Jurkat, Clone E6-1 (cell line): ENCODE measurements around the gene PSORS1C2.
A peak's percentile ranks its signal among the peaks of the same experiment; 100 is the strongest.

ENCODE experiments used
- DNase-seq: peaks from one replicate; pipeline ENCODE4 v3.0.0-alpha.2; 2011; ENCODE audit warnings: low read depth, low spot score
- H3K4me3 ChIP-seq: 2 replicates; pipeline ENCODE4 v1.5.1; 2011; ENCODE audit warnings: mild to moderate bottlenecking, low read length, control low read depth, moderate library complexity

The PSORS1C2 gene

DNA sequence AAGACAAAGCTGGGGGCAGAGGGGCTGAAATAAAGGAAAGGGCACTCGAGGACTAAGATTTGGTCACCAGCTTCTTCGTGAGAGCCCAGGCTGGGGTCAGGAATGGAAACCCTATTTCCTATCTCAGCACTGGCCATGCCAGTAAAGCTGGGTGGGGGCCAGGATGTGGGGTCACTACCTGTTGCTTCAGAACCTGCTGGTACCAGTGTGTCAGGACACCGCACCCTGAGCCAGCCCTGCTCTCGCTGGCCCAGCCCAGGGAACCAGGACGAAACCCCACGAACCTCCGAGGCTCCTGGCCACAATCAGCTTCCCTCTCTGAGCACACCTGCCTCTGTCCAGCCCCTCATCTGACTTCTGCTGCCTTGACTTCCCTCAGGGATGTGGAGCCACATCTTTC lies 20.7 kb downstream of the PSORS1C2 start:
- DNase-seq, result no peak
- H3K4me3 ChIP-seq, result no peak overlapping the region

DNA sequence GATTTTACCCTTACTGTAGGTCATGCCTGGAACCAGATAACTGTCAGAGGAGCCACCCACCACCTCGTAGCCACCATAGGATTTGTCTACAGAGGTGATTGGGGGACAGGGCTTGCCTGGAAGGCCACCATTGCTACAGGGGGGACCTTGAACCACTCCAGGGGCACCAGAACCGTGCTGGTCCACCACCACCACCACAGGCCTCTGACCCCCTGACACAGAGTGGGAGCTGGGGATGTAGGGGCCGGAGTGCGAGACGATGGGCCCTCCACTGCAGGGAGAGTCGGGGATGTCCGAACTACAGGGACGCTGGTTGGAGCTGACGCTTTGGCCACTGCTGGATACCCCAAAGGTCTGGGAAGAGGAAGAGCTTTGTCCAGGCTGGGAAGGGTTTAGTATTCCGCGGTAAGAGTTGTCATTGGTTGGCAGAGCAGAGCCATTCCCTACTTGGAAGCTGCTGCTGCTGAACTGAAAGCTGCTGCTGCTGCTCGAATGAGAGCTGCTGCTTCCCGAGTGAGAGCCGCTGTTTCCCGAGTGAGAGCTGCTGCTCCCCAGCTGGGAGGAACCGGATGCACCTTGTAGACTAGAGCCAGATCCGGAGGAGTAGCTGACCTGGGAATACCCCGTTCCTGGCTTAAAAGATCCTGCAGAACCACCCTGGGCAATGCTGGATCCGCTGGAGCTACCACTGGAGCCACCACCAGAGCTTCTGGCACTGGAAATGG lies 22.0 kb downstream of the PSORS1C2 start:
- no peak overlapping the region for H3K4me3 ChIP-seq
- no peak for DNase-seq

DNA sequence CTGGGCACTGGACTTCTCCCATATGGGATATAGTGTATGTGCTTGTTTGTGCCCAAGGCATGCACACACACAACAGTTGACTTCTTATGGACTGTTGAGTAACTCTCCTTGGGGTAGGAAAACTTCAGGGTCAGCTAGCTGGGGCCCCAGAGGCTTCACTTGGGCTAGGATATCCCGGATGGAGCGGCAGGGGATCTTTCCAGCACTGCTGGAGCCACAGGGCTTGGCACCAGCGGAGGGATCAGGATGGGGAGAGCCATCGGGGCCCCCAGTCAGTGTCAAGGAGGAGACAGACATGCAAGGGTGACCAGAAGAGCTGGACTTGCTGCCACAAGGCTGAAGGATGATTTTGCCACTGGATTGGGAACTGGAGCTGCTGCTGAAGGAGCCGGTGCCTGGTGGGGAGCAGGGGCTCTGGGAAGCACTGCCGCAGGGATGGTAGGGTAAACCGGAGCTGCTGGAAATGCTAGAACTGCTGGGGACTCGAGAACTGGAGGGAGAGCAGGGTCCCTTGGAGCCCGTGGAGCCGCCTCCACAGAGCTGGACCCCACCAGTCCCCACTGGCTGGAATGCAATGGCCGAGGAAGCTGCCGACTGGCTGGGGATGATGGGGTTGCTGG lies 22.8 kb downstream of the PSORS1C2 start:
- DNase-seq, result no peak
- no peak overlapping the region for H3K4me3 ChIP-seq

DNA sequence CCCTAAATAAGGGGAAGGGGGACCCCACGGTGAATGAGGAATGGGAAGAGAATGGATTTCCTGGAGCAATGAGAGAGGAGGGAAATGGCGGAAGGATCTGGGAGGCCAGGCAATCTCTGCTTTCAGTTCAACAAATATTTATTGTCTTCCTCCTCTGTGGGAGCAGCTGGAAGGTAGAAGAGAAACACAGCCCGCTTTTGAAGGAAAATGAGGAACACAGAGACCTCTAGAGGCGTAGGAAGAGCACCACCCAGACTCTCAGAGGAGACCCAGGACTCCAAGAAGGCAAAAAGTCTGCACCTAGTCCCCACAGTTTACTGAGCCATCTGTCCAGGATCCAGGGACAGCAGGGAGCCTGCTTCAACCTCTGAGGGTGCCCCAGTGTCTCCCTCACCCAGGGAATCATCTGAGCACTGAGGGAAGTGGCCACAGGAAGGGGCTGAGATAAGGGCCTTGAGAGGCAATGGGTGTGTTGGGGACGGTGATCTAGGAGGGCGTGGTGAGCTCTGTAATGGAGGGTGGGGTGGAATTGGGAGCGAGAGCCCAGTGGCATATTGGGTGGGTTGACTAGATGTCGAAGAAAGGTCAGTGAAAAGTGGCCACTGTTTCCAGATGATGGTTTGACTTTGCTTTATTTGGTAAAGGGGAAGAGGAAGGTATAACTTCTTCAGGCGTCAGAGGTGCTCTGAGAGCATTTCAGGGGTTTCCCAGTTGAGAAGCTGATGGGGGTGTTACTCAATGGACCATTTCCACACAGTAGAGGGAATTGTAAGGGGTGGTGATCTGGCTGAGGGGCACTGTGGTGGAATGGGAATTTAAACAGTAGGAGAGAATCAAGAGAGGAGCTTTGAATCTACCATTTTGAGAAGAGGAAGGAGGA lies 23.7 kb downstream of the PSORS1C2 start:
- H3K4me3 ChIP-seq, result no peak overlapping the region
- DNase-seq, result no peak

DNA sequence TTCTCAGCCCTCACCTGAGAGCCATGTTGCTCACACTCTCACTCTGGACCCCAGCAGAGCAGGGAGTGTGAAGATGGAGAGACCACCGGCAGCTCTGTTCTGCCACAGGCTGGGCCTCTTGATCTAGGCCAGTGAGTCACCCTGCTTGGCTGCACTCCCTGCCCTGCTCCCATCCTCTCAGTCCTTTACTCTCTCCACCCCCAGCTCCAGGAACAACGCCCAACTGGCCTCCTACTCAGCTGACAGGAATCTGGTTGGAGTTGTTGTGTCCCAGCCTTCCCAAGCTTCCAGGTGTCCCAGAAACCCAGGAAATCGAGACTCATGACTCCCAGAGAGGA lies 24.4 kb downstream of the PSORS1C2 start, which contains the start of gene PSORS1C1:
TSS of gene PSORS1C1 (plus strand) at position 260 of the 338 bp plus-strand sequence. CDS start 14,833 bp downstream, outside the sequence.
- H3K4me3 ChIP-seq, result no peak within 1 kb of the TSS
- DNase-seq, result no peak

DNA sequence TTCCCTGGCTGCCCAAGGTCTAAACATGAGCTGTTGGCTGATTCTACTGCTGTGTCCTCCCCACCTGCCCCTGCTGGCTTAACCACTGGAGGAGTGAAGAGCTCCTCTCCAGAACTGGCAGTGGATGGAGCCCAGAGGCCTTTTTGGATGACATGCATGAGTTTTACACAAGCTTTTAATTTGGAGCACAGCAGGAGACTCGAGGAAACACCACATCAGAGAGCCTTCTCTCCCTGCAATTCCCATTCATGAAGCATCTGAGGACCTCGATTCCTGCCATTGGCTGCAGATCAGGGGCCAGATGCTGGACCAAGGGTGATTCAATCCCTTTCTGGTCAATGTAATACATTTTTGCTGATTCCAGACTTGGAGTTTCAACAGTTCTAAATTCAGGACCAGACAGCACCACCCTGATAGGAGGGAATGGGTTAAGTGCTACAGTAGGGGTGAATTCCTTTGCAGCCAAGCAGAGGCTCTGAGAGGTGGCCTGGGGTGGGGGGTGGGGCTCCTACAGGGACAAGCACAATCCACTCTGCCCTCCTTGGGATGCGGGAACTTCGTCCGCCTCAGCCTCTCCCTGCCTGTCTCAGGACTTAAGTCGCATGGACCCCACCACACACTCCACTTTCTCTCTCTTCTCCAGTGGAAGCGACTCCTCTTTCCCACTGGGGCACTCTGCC lies 24.9 kb downstream of the PSORS1C2 start:
- DNase-seq, result no peak
- no peak overlapping the region for H3K4me3 ChIP-seq

DNA sequence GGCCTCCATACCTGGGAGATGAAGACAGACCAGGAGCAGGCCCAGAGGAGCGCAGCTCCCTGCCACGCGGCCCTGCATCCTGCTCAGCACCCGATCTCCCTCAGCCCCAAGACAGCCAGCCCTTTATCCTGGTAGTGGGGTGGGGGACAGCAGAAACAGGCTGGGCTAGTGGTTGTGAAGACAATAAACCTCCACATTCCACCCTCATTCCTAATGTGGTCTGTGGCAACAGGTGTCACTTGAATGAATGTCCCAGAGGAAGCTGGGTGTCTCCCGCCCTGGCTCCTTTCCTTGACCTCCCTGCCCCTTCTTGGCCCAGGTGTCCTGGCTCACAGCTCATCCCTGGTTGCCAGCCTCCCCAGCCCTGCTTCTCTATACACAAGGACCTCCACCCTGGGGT lies 26.4 kb downstream of the PSORS1C2 start, which contains the start of gene C6orf15:
TSS of gene C6orf15 (minus strand) at position 98 of the 400 bp plus-strand sequence. CDS start at position 78, 20 bp downstream.
- no peak for DNase-seq

DNA sequence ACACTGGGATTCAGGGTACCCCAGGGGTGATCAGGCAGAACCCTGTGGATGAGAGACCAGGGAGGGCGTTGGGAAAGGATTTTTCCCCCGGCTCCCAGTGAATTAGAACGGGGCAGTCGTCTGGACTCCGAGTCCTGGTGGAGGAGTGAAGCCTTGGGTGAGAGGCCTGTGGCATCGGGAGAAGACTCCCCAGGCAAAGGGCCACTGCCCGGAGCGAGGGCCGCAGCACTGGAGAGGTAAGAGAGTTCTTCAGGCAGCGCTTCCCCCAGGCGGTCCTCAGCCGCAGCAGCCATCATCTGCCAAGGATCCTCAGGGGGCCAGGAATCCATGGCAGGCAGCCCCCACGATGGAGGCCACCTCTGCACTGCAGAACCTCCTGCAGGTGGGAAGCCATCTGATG lies 27.2 kb downstream of the PSORS1C2 start:
- DNase-seq, result no peak

More for the DNA sequence above, 26.4 kb downstream of the PSORS1C2 start, which contains the start of gene C6orf15:
- no peak within 1 kb of the TSS for H3K4me3 ChIP-seq

DNA sequence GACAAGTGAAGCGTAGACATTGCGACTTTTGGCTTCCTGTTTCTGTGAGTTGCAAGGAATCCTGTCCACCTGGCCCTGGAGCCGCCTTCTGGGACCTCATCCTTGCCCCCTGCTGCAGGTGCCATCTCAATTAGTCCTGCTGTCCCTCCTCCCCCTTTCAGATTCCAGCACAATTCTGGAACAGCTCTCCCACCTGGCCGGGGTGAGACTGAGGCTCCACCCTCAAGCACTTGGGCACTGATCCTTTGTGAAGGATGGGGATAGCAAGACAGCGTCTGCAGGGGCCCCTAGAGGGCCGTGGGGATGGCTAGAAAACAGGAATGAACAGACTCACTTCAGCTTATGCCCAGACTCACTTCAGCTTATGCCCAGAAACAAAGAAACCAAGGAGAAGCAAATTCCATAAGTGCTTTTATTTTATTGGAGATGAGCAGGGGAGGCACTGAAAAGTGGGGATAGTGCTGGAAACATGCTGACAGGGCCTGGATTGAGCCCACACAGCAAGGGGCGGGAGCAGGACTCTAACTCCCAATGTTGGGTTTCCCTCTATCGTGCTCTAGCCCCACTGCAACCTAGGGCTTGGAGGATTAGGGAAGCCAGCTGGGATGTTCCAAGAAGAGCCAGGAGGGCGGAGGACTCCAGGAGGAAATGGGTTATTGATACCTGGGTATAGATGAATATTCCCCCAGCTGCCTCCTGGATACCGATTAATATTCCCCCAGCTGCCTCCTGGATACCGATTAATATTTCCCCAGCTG lies 27.9 kb downstream of the PSORS1C2 start:
- H3K4me3 ChIP-seq, result no peak overlapping the region
- DNase-seq, result no peak

More for the DNA sequence above, 27.2 kb downstream of the PSORS1C2 start:
- H3K4me3 ChIP-seq, result no peak overlapping the region

DNA sequence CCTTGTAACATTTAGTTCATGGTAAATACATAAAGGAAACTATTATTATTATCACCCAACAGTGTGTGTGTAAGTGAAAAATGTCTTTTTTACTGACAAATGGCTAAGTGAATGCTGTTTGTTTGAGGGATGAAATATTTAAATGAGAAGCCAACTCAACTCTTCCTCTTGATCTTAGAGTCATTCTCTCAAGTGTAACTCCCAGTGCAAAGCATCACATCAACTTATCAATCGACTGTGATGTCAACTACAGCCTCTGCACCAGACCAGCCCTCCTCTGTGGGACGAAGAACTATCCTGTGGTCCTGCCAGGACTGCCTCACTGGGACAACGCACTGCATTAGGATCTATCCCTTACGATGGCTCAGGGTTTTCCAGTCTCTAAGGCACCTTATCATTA lies 31.8 kb downstream of the PSORS1C2 start:
- H3K4me3 ChIP-seq, result no peak overlapping the region
- no peak for DNase-seq

DNA sequence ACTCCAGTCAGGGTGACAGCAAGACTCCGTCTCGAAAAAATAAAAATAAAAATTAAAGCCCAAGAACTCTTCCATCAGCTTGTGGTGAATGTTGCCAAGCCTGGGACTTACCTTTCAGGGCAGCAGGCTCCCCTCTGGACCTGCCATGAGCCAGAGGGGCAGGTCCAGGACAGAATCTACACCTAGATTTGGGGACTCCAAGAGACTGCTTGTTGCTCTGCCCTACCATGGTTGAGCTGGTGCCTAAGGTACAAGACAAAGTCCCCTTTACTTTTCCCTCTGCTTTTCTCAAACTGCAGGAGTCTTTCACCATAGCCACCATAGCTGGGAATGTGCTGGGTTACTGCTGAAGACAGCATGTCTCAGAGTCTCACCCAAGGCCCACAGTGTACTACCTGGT lies 35.7 kb downstream of the PSORS1C2 start:
- no peak overlapping the region for H3K4me3 ChIP-seq
- no peak for DNase-seq

DNA sequence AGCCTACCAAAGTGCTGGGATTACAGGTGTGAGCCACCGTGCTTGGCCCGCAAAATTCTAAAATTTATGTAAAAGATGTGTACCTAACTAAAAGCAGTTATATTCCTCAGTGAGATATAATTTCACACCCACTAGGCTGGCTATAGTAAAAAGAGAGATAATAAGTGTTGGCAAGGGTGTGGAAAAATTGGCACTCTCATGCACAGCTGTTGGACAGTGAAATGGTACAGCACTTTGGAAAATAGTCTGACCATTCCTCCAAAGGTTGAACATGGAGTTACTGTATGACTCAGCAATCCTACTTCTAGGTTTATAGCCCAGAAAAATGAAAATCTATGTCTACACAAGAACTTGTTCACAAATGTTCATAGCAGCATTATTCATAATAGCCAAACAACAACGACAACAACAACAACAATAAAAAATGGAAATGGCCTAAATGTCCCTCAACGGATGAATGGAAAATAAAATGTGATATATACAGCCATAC lies 40.4 kb downstream of the PSORS1C2 start:
- no peak for DNase-seq
- no peak overlapping the region for H3K4me3 ChIP-seq

DNA sequence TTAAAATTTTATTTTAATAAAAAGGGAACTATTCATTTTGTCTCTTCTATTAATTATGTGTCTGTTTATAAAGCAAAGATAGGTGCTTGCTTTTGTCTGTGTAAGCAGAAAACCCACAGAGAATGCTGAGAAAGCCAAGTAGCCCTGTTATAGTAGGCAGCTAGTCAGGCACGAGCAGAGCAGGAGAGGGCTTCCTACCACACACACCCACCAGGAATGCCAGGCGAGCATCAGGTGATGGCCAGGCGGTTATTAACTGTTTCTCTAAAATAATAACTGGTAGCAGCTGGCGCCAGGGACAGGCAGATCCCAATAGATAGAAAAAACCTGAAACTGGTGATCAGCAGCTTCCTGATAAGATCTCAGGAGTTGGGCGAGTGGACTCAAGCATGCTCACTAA lies 42.2 kb downstream of the PSORS1C2 start:
- DNase-seq, result no peak
- no peak overlapping the region for H3K4me3 ChIP-seq

DNA sequence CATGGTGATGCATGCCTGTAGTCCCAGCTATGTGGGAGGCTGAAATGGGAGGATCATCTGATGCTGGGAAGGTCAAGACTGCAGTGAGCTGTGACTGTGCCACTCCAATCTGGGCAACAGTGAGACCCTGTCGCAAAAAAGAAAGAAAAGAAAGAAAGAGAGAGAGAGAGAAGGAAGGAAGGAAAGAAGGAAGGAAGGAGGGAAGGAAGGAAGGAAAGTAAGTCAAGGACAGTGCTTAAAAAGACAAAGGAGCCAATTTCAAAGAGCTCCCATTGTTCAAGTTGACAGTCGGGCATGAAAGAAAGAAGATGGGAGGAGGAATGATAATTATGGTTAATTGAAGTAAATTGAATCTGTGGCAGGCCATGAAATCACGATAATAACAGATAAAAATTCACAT lies 42.7 kb downstream of the PSORS1C2 start:
- no peak for DNase-seq
- no peak overlapping the region for H3K4me3 ChIP-seq

DNA sequence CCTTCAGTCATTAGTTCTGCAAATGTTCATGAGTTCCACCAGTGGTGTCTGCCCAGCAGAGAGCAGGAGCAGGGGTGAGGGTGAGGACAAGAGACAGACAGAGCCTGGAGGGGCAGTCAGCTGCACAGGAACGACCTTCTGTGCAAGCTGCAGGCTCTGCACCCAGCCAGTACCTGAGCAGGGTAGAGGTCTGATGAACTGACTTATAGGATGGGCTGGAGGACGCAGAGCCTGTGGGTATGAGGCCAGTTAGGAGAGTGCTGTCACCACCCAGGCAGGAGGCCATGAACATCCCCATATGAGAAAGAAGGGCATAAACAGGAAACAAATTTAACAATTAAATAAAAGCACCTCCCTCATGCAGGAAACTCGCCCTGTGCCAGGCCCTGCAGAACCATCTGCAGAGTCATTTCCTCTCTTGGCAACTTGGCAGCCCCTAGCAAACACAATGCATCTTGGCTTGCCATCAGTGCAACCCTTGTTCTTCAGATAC lies 44.4 kb downstream of the PSORS1C2 start:
- peak; percentile 68 for DNase-seq
- no peak overlapping the region for H3K4me3 ChIP-seq

DNA sequence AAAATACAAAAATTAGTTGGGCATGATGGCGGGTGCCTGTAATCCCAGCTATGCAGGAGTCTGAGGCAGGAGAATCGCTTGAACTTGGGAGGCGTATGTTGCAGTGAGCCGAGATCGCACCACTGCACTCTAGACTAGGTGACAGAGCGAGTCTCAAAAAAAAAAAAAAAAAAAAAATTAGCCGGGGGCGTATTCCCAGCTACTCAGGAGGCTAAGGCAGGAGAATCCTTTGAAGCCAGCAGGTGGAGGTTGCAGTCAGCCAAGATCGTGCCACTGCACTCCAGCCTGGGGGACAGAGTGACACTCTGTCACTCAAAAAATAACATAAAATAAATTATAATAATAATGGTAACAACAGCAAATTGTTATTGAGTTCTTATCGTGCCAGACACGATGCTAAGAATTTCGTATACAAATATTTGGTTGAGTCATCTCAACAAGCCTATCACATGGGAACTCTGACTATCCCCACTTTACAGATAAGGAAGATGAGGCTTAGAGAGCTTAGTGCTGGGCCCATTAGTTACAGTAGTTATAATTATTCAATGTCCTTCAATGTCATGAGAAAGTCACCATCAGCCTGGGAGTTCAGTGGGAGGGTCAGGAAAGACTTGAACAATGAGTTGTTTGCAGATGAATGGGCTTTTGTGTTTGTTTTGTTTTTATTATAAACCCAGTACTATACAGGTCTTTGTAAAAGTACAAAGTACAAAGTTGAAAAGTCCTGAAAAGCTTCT lies 45.9 kb downstream of the PSORS1C2 start:
- no peak for DNase-seq
- H3K4me3 ChIP-seq, result no peak overlapping the region

DNA sequence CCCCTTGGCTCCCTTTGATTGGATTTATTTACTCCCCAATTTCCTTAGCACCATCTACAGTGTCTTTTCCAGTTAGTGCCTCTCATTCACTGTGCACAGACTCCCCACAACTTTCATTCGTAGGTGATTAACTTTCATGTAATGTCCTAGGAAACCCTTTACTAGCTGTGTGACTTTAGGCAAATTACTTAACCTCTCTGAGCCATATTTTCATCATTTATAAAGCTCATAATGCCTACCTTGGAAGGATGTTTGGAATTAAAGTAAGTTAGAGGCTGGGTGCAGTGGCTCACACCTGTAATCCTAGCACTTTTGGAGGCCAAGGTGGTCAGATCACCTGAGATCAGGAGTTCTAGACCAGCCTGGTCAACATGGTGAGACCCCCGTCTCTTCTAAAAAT lies 46.6 kb downstream of the PSORS1C2 start:
- no peak for DNase-seq

DNA sequence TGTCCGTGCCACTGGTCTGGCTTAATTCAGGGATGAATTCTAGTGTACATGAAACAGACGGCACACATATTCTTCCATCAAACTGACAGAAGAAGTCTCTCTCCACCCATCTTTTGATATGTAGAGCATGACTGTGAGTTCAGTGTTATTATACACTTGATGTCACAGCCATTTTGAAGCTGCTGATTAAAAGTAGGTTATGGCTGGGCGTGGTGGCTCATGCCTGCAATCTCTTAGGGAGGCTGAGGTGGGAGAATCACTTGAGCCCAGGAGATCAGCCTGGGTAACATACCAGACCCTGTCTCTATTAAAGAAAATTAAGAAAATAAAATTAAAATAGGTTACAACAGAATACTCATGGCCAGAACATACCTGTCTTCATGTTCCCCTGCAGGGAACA lies 47.2 kb downstream of the PSORS1C2 start:
- H3K4me3 ChIP-seq, result no peak overlapping the region
- no peak for DNase-seq

More for the DNA sequence above, 46.6 kb downstream of the PSORS1C2 start:
- H3K4me3 ChIP-seq, result no peak overlapping the region
